ENCODE measurements around the gene LRP11.
A peak's percentile ranks its signal among the peaks of the same experiment; 100 is the strongest.
"Not testable (repeated sequence)": the region's sequence is repeated elsewhere in the genome, so short reads cannot be mapped to it uniquely, and the experiment has no call there.

LRP11 gene

GRCh38 chr6:149863698-149864577 is at the start of gene LRP11:
Gene LRP11, minus strand, starts transcription at chr6:149864359. Its CDS starts 339 bp downstream, at chr6:149864020.
- DNase-seq (ENCODE audit: low read depth) = peak; percentile 68

GRCh38 chr6:149913540-149914240 is 49.5 kb upstream of the LRP11 start:
- no peak for DNase-seq (ENCODE audit: low read depth)

- no peak for DNase-seq (ENCODE audit: low read depth)
These were observed 48.9 kb upstream of the LRP11 start for GRCh38 chr6:149913085-149913484.

GRCh38 chr6:149912680-149913079 is 48.5 kb upstream of the LRP11 start:
- not testable (repeated sequence) for DNase-seq (ENCODE audit: low read depth)

GRCh38 chr6:149910721-149911151 is 46.6 kb upstream of the LRP11 start:
- no peak for DNase-seq (ENCODE audit: low read depth)

- no peak for DNase-seq (ENCODE audit: low read depth)
These were observed 45.7 kb upstream of the LRP11 start for GRCh38 chr6:149909701-149910470.

- DNase-seq (ENCODE audit: low read depth) = not testable (repeated sequence)
These were observed 44.3 kb upstream of the LRP11 start for GRCh38 chr6:149908480-149908879.

- no peak for DNase-seq (ENCODE audit: low read depth)
These were observed 43.2 kb upstream of the LRP11 start for GRCh38 chr6:149907317-149907716.

GRCh38 chr6:149906405-149906804 is 42.2 kb upstream of the LRP11 start:
- DNase-seq (ENCODE audit: low read depth) = no peak

GRCh38 chr6:149905911-149906371 is 41.8 kb upstream of the LRP11 start:
- DNase-seq (ENCODE audit: low read depth) = no peak

GRCh38 chr6:149905371-149905910 is 41.3 kb upstream of the LRP11 start:
- DNase-seq (ENCODE audit: low read depth) = no peak

GRCh38 chr6:149904661-149905370 is 40.7 kb upstream of the LRP11 start:
- DNase-seq (ENCODE audit: low read depth) = no peak

- no peak for DNase-seq (ENCODE audit: low read depth)
These were observed 39.9 kb upstream of the LRP11 start for GRCh38 chr6:149903938-149904611.

- DNase-seq (ENCODE audit: low read depth) = no peak
These were observed 37.4 kb upstream of the LRP11 start for GRCh38 chr6:149901444-149902140.

- no peak for DNase-seq (ENCODE audit: low read depth)
These were observed 36.7 kb upstream of the LRP11 start for GRCh38 chr6:149900620-149901443.

GRCh38 chr6:149899926-149900619 is 35.9 kb upstream of the LRP11 start:
- no peak for DNase-seq (ENCODE audit: low read depth)

GRCh38 chr6:149899486-149899885 is 35.3 kb upstream of the LRP11 start:
- no peak for DNase-seq (ENCODE audit: low read depth)

- no peak for DNase-seq (ENCODE audit: low read depth)
These were observed 34.8 kb upstream of the LRP11 start for GRCh38 chr6:149898966-149899365.

Measured in stimulated activated CD8-positive, alpha-beta memory T cell treated with anti-CD3 and anti-CD28 coated beads, Interleukin-12 subunit alpha, Interleukin-12 subunit beta, amount 100 ng/mL, for 1 hour (primary cell).